MM.1S (cell line): ENCODE results near the gene TBC1D8.

ENCODE experiments used
- CTCF ChIP-seq: fragments of 300-600 bp; sonication (generic); IDR thresholded peaks from 2 replicates; pipeline ENCODE4 v1.5.1; 2016; ENCODE audit warnings: antibody characterized with exemption, low read length, mixed read lengths
- EZH2 ChIP-seq: fragments of 300-600 bp; sonication (generic); optimal IDR thresholded peaks from 2 replicates; pipeline ENCODE3; 2017; ENCODE audit warnings: low read depth, mild to moderate bottlenecking, antibody characterized with exemption, low read length, mixed read lengths

- TF ChIP-seq CTCF: no peak
- no peak for TF ChIP-seq EZH2
Measured at GRCh38 chr2:101132202-101132601, 19.0 kb downstream of the TBC1D8 start.
